Activated T-cell treated with anti-CD3 and anti-CD28 coated beads, Interleukin-2, amount 50 U/mL, for 72 hours (primary cell): ENCODE data around the gene MKS1. TPM values are rescaled to one million over a fixed set of nuclear protein-coding genes. Genes with fewer than 3 reads are reported as not detected.
A peak's percentile ranks its signal among the peaks of the same experiment; 100 is the strongest.

ENCODE experiments used
- ATAC-seq, 2 donors: fragments of 150-1000 bp; cut with Tn5 transposase; replicated peaks in 1 of 2; 2 replicates each; pipeline ENCODE4 v1.10.0; 2021; ENCODE audit warnings: moderate library complexity in 2 of 2, mild to moderate bottlenecking in 1 of 2
- DNase-seq, 2 donors: peaks; one replicate each; pipeline ENCODE4 v3.0.0; 2021 to 2022; ENCODE audit warnings: mixed read lengths in 1 of 2
- H3K27ac Mint-ChIP-seq: one replicate; pipeline ENCODE4 v1.8.0; 2022; ENCODE audit warnings: mild to moderate bottlenecking, moderate library complexity, mixed read lengths
- H3K27me3 Mint-ChIP-seq: one replicate; pipeline ENCODE4 v1.8.0; 2022; ENCODE audit warnings: low read depth, mixed read lengths
- H3K36me3 Mint-ChIP-seq, 2 donors: one replicate each; pipeline ENCODE4 v1.8.0; 2022; ENCODE audit warnings: mixed read lengths in 2 of 2, mild to moderate bottlenecking in 1 of 2; ENCODE audit not compliant: insufficient read depth in 2 of 2
- H3K4me1 Mint-ChIP-seq: one replicate; pipeline ENCODE4 v1.8.0; 2022; ENCODE audit warnings: low read depth, mixed read lengths
- H3K4me3 Mint-ChIP-seq, 2 donors: one replicate each; pipeline ENCODE4 v1.8.0; 2022; ENCODE audit warnings: mild to moderate bottlenecking in 2 of 2, mixed read lengths in 2 of 2, moderate library complexity in 2 of 2
- H3K9me3 Mint-ChIP-seq, 2 donors: one replicate each; pipeline ENCODE4 v1.8.0; 2022; ENCODE audit warnings: mixed read lengths in 2 of 2
- total RNA-seq, 2 donors: library from RNA; stranded (reverse); gene quantifications; one replicate each; pipeline ENCODE4 v1.2.3, GENCODE V29; 2022

The MKS1 gene
- total RNA-seq, 2 donors from 2014 or later = 25.7 to 35.2 TPM

- ATAC-seq (no peak), DNase-seq (no peak)
- Mint-ChIP-seq H3K9me3 (no peaks in the 10 kb centered on the region), H3K4me3 (no peak overlapping the region), H3K27ac (no peak overlapping the region), H3K4me1 (peaks cover 12% of the 10 kb centered on the region), H3K36me3 (no peaks in the 10 kb centered on the region), H3K27me3 (peaks cover 67% of the 10 kb centered on the region)
These were observed 16.8 kb upstream of the MKS1 start for GRCh38 chr17:58235821-58236220.

- H3K9me3 Mint-ChIP-seq = no peaks in the 10 kb centered on the region
- H3K27ac Mint-ChIP-seq = no peak overlapping the region
- H3K27me3 Mint-ChIP-seq = peaks cover 58% of the 10 kb centered on the region
- H3K36me3 Mint-ChIP-seq = no peaks in the 10 kb centered on the region
- DNase-seq (no peak), ATAC-seq (no peak)
- H3K4me1 Mint-ChIP-seq = peaks cover 12% of the 10 kb centered on the region
- no peak overlapping the region for H3K4me3 Mint-ChIP-seq
These were observed 15.5 kb upstream of the MKS1 start for GRCh38 chr17:58234512-58234911.

GRCh38 chr17:58233543-58233942, 14.5 kb upstream of the MKS1 start:
- ATAC-seq (no peak), DNase-seq (no peak)
- no peaks in the 10 kb centered on the region for H3K36me3 Mint-ChIP-seq
- H3K27ac Mint-ChIP-seq = no peak overlapping the region
- peaks cover 58% of the 10 kb centered on the region for H3K27me3 Mint-ChIP-seq
- no peaks in the 10 kb centered on the region for H3K9me3 Mint-ChIP-seq
- H3K4me1 Mint-ChIP-seq = peaks cover 12% of the 10 kb centered on the region
- no peak overlapping the region for H3K4me3 Mint-ChIP-seq

- no peaks in the 10 kb centered on the region for H3K36me3 Mint-ChIP-seq
- peaks cover 58% of the 10 kb centered on the region for H3K27me3 Mint-ChIP-seq
- DNase-seq (peak; percentile 22 to 36), ATAC-seq (peak; percentile 87 to 90)
- H3K9me3 Mint-ChIP-seq = no peaks in the 10 kb centered on the region
- no peak overlapping the region for H3K27ac Mint-ChIP-seq
- H3K4me1 Mint-ChIP-seq = peaks cover 12% of the 10 kb centered on the region
- H3K4me3 Mint-ChIP-seq = no peak overlapping the region
These were observed 13.7 kb upstream of the MKS1 start for GRCh38 chr17:58232707-58233156.

- no peak overlapping the region for H3K4me3 Mint-ChIP-seq
- no peaks in the 10 kb centered on the region for H3K9me3 Mint-ChIP-seq
- no peak for ATAC-seq
- H3K36me3 Mint-ChIP-seq = no peaks in the 10 kb centered on the region
- no peak overlapping the region for H3K27ac Mint-ChIP-seq
- peaks cover 12% of the 10 kb centered on the region for H3K4me1 Mint-ChIP-seq
- H3K27me3 Mint-ChIP-seq = peaks cover 56% of the 10 kb centered on the region
- DNase-seq = no peak
These were observed 12.6 kb upstream of the MKS1 start for GRCh38 chr17:58231641-58232040.

GRCh38 chr17:58229881-58230280, 10.8 kb upstream of the MKS1 start:
- Mint-ChIP-seq H3K4me1 (peaks cover 12% of the 10 kb centered on the region), H3K36me3 (no peaks in the 10 kb centered on the region), H3K27me3 (peaks cover 38% of the 10 kb centered on the region), H3K27ac (no peak overlapping the region), H3K4me3 (no peak overlapping the region), H3K9me3 (no peaks in the 10 kb centered on the region)
- ATAC-seq (no peak), DNase-seq (no peak)

GRCh38 chr17:58229384-58229783, 10.3 kb upstream of the MKS1 start:
- DNase-seq (no peak), ATAC-seq (no peak)
- Mint-ChIP-seq H3K9me3 (no peaks in the 10 kb centered on the region), H3K4me3 (no peak overlapping the region), H3K27ac (no peak overlapping the region), H3K27me3 (peaks cover 33% of the 10 kb centered on the region), H3K36me3 (no peaks in the 10 kb centered on the region), H3K4me1 (peaks cover 15% of the 10 kb centered on the region)

- H3K36me3 Mint-ChIP-seq = no peaks in the 10 kb centered on the region
- no peaks in the 10 kb centered on the region for H3K9me3 Mint-ChIP-seq
- peaks cover 30% of the 10 kb centered on the region for H3K27me3 Mint-ChIP-seq
- no peak for ATAC-seq
- no peak for DNase-seq
- no peak overlapping the region for H3K4me3 Mint-ChIP-seq
- no peak overlapping the region for H3K27ac Mint-ChIP-seq
- peaks cover 20% of the 10 kb centered on the region for H3K4me1 Mint-ChIP-seq
These were observed 9.6 kb upstream of the MKS1 start for GRCh38 chr17:58228679-58229078.

- Mint-ChIP-seq H3K27me3 (peaks cover 30% of the 10 kb centered on the region), H3K27ac (no peak overlapping the region), H3K4me3 (no peak overlapping the region), H3K9me3 (no peaks in the 10 kb centered on the region), H3K4me1 (peaks cover 18% of the 10 kb centered on the region), H3K36me3 (no peaks in the 10 kb centered on the region)
- DNase-seq = no peak
- no peak for ATAC-seq
These were observed 8.7 kb upstream of the MKS1 start for GRCh38 chr17:58227733-58228132.

- peak; percentile 50 to 62 for ATAC-seq
These were observed 5.3 kb upstream of the MKS1 start for GRCh38 chr17:58224315-58224714.

GRCh38 chr17:58219789-58220183, 731 bp upstream of the MKS1 start:
- ATAC-seq = no peak
- no peaks in the 10 kb centered on the region for H3K27me3 Mint-ChIP-seq

More at GRCh38 chr17:58224315-58224714, 5.3 kb upstream of the MKS1 start:
- DNase-seq = no peak
- H3K9me3 Mint-ChIP-seq = no peaks in the 10 kb centered on the region
- peaks cover 9% of the 10 kb centered on the region for H3K27me3 Mint-ChIP-seq
- H3K4me3 Mint-ChIP-seq = no peak overlapping the region
- H3K27ac Mint-ChIP-seq = no peak overlapping the region
- H3K4me1 Mint-ChIP-seq = peaks cover 13% of the 10 kb centered on the region
- H3K36me3 Mint-ChIP-seq = no peaks in the 10 kb centered on the region

GRCh38 chr17:58217766-58218165, 1.3 kb downstream of the MKS1 start:
- DNase-seq = no peak
- H3K4me3 Mint-ChIP-seq = peak overlapping the region; percentile 29 to 91
- H3K9me3 Mint-ChIP-seq = no peaks in the 10 kb centered on the region
- H3K4me1 Mint-ChIP-seq = peaks cover 27% of the 10 kb centered on the region
- ATAC-seq = no peak
- H3K27me3 Mint-ChIP-seq = no peaks in the 10 kb centered on the region
- H3K36me3 Mint-ChIP-seq = peaks cover 0 to 2% of the 10 kb centered on the region in 2 donors
- peak overlapping the region; percentile 5 for H3K27ac Mint-ChIP-seq

More at GRCh38 chr17:58219789-58220183, 731 bp upstream of the MKS1 start:
- H3K27ac Mint-ChIP-seq = peak overlapping the region; percentile 95
- DNase-seq = no peak
- H3K9me3 Mint-ChIP-seq = no peaks in the 10 kb centered on the region
- H3K4me1 Mint-ChIP-seq = peaks cover 35% of the 10 kb centered on the region
- H3K4me3 Mint-ChIP-seq = peak overlapping the region; percentile 91 to 92
- H3K36me3 Mint-ChIP-seq = peaks cover 0 to 2% of the 10 kb centered on the region in 2 donors

- Mint-ChIP-seq H3K27ac (no peak overlapping the region), H3K36me3 (peaks cover 0 to 2% of the 10 kb centered on the region in 2 donors), H3K4me1 (peaks cover 27% of the 10 kb centered on the region), H3K4me3 (no peak overlapping the region), H3K27me3 (no peaks in the 10 kb centered on the region), H3K9me3 (no peaks in the 10 kb centered on the region)
- ATAC-seq = no peak
- DNase-seq = no peak
These were observed 3.4 kb downstream of the MKS1 start for GRCh38 chr17:58215685-58216084.

GRCh38 chr17:58210922-58211321, 8.1 kb downstream of the MKS1 start:
- Mint-ChIP-seq H3K36me3 (peaks cover 4% of the 10 kb centered on the region in 2 donors), H3K27ac (no peak overlapping the region), H3K4me1 (peaks cover 2% of the 10 kb centered on the region), H3K27me3 (no peaks in the 10 kb centered on the region), H3K4me3 (no peak overlapping the region), H3K9me3 (no peaks in the 10 kb centered on the region)
- no peak for ATAC-seq
- no peak for DNase-seq
